Uterus (tissue), 4 donors: ENCODE measurements around the gene BRPF3. TPM values are rescaled to one million over a fixed set of nuclear protein-coding genes. Genes with fewer than 3 reads are reported as not detected.

Experiments used
- DNase-seq, 2 donors: peaks; one replicate each; pipeline ENCODE4 v3.0.0-alpha.2; 2019 to 2020
- H3K27ac ChIP-seq, 2 donors: fragments of 200-600 bp; sonication (generic); 1 replicate in 1 of 2; 2 replicates in 1 of 2; pipeline ENCODE4 v1.5.1; 2016 to 2018
- H3K27me3 ChIP-seq, 2 donors: fragments of 200-600 bp; sonication (generic); one replicate each; pipeline ENCODE4 v1.5.1; 2018 to 2019; ENCODE audit warnings: control low read depth in 1 of 2
- H3K36me3 ChIP-seq, 2 donors: fragments of 200-600 bp; sonication (generic); one replicate each; pipeline ENCODE4 v1.5.1; 2019; ENCODE audit warnings: control low read depth in 1 of 2
- H3K4me1 ChIP-seq, 2 donors: fragments of 200-600 bp; sonication (generic); one replicate each; pipeline ENCODE4 v1.5.1; 2018 to 2019; ENCODE audit warnings: control low read depth in 1 of 2
- H3K4me3 ChIP-seq, 2 donors: fragments of 200-600 bp; sonication (generic); 1 replicate in 1 of 2; 2 replicates in 1 of 2; pipeline ENCODE4 v1.5.1; 2018 to 2019; ENCODE audit warnings: mild to moderate bottlenecking in 1 of 2
- H3K9me3 ChIP-seq, 2 donors: fragments of 200-600 bp; sonication (generic); one replicate each; pipeline ENCODE4 v1.5.1; 2019; ENCODE audit warnings: control low read depth in 1 of 2
- CTCF ChIP-seq, 4 experiments: fragments of 200-600 bp in 2 of 4; fragments of 450-650 bp in 2 of 4; sonication (generic) in 2 of 4; IDR thresholded peaks; one replicate each; pipeline ENCODE4 v1.5.1; 2016 to 2019; ENCODE audit warnings: antibody characterized with exemption in 4 of 4, mild to moderate bottlenecking in 2 of 4, moderate library complexity in 1 of 4
- POLR2A ChIP-seq, 2 donors: fragments of 450-650 bp; IDR thresholded peaks; one replicate each; pipeline ENCODE4 v1.6.1; 2016; ENCODE audit warnings: antibody characterized with exemption in 2 of 2, mild to moderate bottlenecking in 1 of 2, moderate library complexity in 1 of 2
- intact Hi-C: fragments of 100-400 bp; cut with DNase I; formaldehyde crosslinking; loops from one replicate; pipeline ENCODE4 v1.15.1; 2023; ENCODE audit warnings: low total_unique reads
- total RNA-seq, 4 donors: library from RNA; depleted of rRNA in 3 of 4; stranded (reverse); fragments of >200 nt in 3 of 4; gene quantifications; one replicate each; pipeline versions ENCODE4 v1.1.0 to v1.2.4, GENCODE V29; 2014 to 2023
- donor health status: DM: yes; HTN: yes; CAD: no.

BRPF3 gene
- total RNA-seq, 4 donors from 2014 or later, result 8.5 to 44.5 (median 27.3) TPM

- Histone ChIP-seq H3K27ac (no peak overlapping the region), H3K27me3 (no peaks in the 10 kb centered on the region), H3K36me3 (no peaks in the 10 kb centered on the region), H3K9me3 (no peaks in the 10 kb centered on the region), H3K4me3 (no peak overlapping the region), H3K4me1 (no peaks in the 10 kb centered on the region)
- TF ChIP-seq CTCF (IDR thresholded peaks at IDR 0.05) (no peak), POLR2A (IDR thresholded peaks at IDR 0.05) (no peak)
- DNase-seq, result no peak
- intact Hi-C loops, result no loop called here
Observed at GRCh38 chr6:36235862-36236261, 39.3 kb downstream of the BRPF3 start.

GRCh38 chr6:36239774-36240173 is 43.2 kb downstream of the BRPF3 start:
- Histone ChIP-seq H3K27me3 (no peaks in the 10 kb centered on the region), H3K27ac (no peak overlapping the region), H3K36me3 (no peaks in the 10 kb centered on the region), H3K4me3 (no peak overlapping the region), H3K9me3 (no peaks in the 10 kb centered on the region), H3K4me1 (no peaks in the 10 kb centered on the region)
- TF ChIP-seq CTCF (IDR thresholded peaks at IDR 0.05) (no peak), POLR2A (IDR thresholded peaks at IDR 0.05) (no peak)
- intact Hi-C loops, result no loop called here
- DNase-seq, result no peak

- no peak for TF ChIP-seq POLR2A (IDR thresholded peaks at IDR 0.05)
- TF ChIP-seq CTCF (IDR thresholded peaks at IDR 0.05), result no peak
- DNase-seq, result no peak
- Histone ChIP-seq H3K4me3 (no peak overlapping the region), H3K9me3 (no peaks in the 10 kb centered on the region), H3K27me3 (no peaks in the 10 kb centered on the region), H3K27ac (no peak overlapping the region), H3K36me3 (no peaks in the 10 kb centered on the region), H3K4me1 (no peaks in the 10 kb centered on the region)
- intact Hi-C loops, result no loop called here
Observed at GRCh38 chr6:36241728-36242127, 45.2 kb downstream of the BRPF3 start.

- no peak overlapping the region for H3K4me3 ChIP-seq
- TF ChIP-seq CTCF (IDR thresholded peaks at IDR 0.05) (no peak), POLR2A (IDR thresholded peaks at IDR 0.05) (no peak)
- no peaks in the 10 kb centered on the region for H3K27me3 ChIP-seq
- DNase-seq, result no peak
- H3K27ac ChIP-seq, result no peak overlapping the region
- intact Hi-C loops, result no loop called here
- no peaks in the 10 kb centered on the region for H3K36me3 ChIP-seq
- no peaks in the 10 kb centered on the region for H3K9me3 ChIP-seq
- no peaks in the 10 kb centered on the region for H3K4me1 ChIP-seq
Observed at GRCh38 chr6:36242161-36242560, 45.6 kb downstream of the BRPF3 start.

GRCh38 chr6:36242626-36243025 is 46.1 kb downstream of the BRPF3 start:
- Histone ChIP-seq H3K9me3 (no peaks in the 10 kb centered on the region), H3K36me3 (no peaks in the 10 kb centered on the region), H3K27ac (no peak overlapping the region), H3K27me3 (no peaks in the 10 kb centered on the region), H3K4me3 (no peak overlapping the region), H3K4me1 (no peaks in the 10 kb centered on the region)
- intact Hi-C loops, result no loop called here
- DNase-seq, result no peak
- TF ChIP-seq POLR2A (IDR thresholded peaks at IDR 0.05) (no peak), CTCF (IDR thresholded peaks at IDR 0.05) (no peak)
